H1 (cell line): Measurements from ENCODE around the gene HEATR1. TPM values are rescaled to one million over a fixed set of nuclear protein-coding genes. Genes with fewer than 3 reads are reported as not detected.

ENCODE experiments used
- CTCF ChIA-PET: fragments of 300-600 bp; sonication (Branson Sonifier 250); formaldehyde crosslinking; loops from one replicate; lab custom pipeline; 2021; ENCODE audit not compliant: partially characterized antibody; lab: Charles Lee
- POLR2A ChIA-PET: fragments of 300-600 bp; sonication (Branson Sonifier 250); formaldehyde crosslinking; loops from one replicate; lab custom pipeline; 2021; ENCODE audit warnings: inconsistent platforms; ENCODE audit not compliant: partially characterized antibody; lab: Charles Lee
- DNase-seq, 2 experiments: peaks; one replicate each; pipeline versions ENCODE4 v3.0.0 to v3.0.0-alpha.2; 2010 to 2022; ENCODE audit warnings: low spot score in 2 of 2, low read depth in 1 of 2, mixed read lengths in 1 of 2
- FAIRE-seq: peaks from 2 replicates; lab custom pipeline; 2011; peaks lifted over from hg19 to GRCh38; lab: Jason Lieb, UNC
- H2AFZ ChIP-seq: 2 replicates; pipeline ENCODE4 v1.8.1; 2012; ENCODE audit warnings: low read length, inconsistent platforms
- H2AK5ac ChIP-seq: 2 replicates; pipeline ENCODE4 v1.6.1; 2013; ENCODE audit warnings: low read depth, low read length
- H2BK120ac ChIP-seq: replicated peaks from 2 replicates; pipeline ENCODE3; 2013; ENCODE audit warnings: low read depth, low read length, inconsistent platforms
- H2BK12ac ChIP-seq: 2 replicates; pipeline ENCODE4 v1.6.1; 2013; ENCODE audit warnings: low read depth, low read length
- H2BK15ac ChIP-seq: 2 replicates; pipeline ENCODE4 v1.6.1; 2013; ENCODE audit warnings: low read length
- H2BK20ac ChIP-seq: 2 replicates; pipeline ENCODE4 v1.6.1; 2013; ENCODE audit warnings: low read length
- H2BK5ac ChIP-seq: 2 replicates; pipeline ENCODE4 v1.6.1; 2013; ENCODE audit warnings: low read depth, low read length
- H3K14ac ChIP-seq: 2 replicates; pipeline ENCODE4 v1.6.1; 2013; ENCODE audit warnings: inconsistent platforms; ENCODE audit not compliant: insufficient read length
- H3K18ac ChIP-seq: 2 replicates; pipeline ENCODE4 v1.6.1; 2013; ENCODE audit warnings: low read length; ENCODE audit errors: extremely low read depth
- H3K23ac ChIP-seq: 2 replicates; pipeline ENCODE4 v1.6.1; 2013; ENCODE audit warnings: inconsistent platforms; ENCODE audit not compliant: insufficient read length
- H3K23me2 ChIP-seq: 2 replicates; pipeline ENCODE4 v1.6.1; 2013; ENCODE audit warnings: low read depth, low read length
- H3K27ac ChIP-seq: 2 replicates; pipeline ENCODE4 v1.6.1; 2011; ENCODE audit warnings: low read depth, low read length, inconsistent platforms
- H3K27me3 ChIP-seq, 4 experiments: replicated peaks in 1 of 4; 1 replicate in 1 of 4; 2 replicates in 3 of 4; pipeline versions ENCODE4 v1.6.1 to v1.8.1; 2011 to 2013; ENCODE audit warnings: low read length in 3 of 4, mild to moderate bottlenecking in 3 of 4, inconsistent platforms in 2 of 4, mixed read lengths in 2 of 4, moderate library complexity in 1 of 4; ENCODE audit not compliant: control insufficient read depth in 3 of 4, insufficient read depth in 3 of 4; ENCODE audit errors: extremely low read depth in 1 of 4
- H3K36me3 ChIP-seq, 4 experiments: 2 replicates each; pipeline versions ENCODE4 v1.6.1 to v1.8.1; 2011 to 2013; ENCODE audit warnings: mild to moderate bottlenecking in 4 of 4, low read length in 3 of 4, moderate library complexity in 2 of 4, control low read depth in 1 of 4, inconsistent platforms in 1 of 4; ENCODE audit not compliant: insufficient read depth in 4 of 4, control insufficient read depth in 2 of 4
- H3K4ac ChIP-seq: replicated peaks from 2 replicates; pipeline ENCODE3; 2013; ENCODE audit warnings: low read length, low read depth, mixed read lengths, inconsistent platforms; ENCODE audit not compliant: insufficient read length
- H3K4me1 ChIP-seq, 4 experiments: replicated peaks in 1 of 4; 1 replicate in 1 of 4; 2 replicates in 3 of 4; pipeline versions ENCODE4 v1.6.1 to v1.8.1; 2011 to 2013; ENCODE audit warnings: low read length in 3 of 4, inconsistent platforms in 2 of 4, mixed read lengths in 1 of 4; ENCODE audit not compliant: insufficient read depth in 4 of 4, control insufficient read depth in 3 of 4
- H3K4me2 ChIP-seq, 2 experiments: 2 replicates each; pipeline versions ENCODE4 v1.6.1 to v1.8.1; 2011 to 2013; ENCODE audit warnings: low read depth in 2 of 2, low read length in 2 of 2, control low read depth in 1 of 2, inconsistent platforms in 1 of 2, mild to moderate bottlenecking in 1 of 2; ENCODE audit not compliant: insufficient read depth in 1 of 2
- H3K4me3 ChIP-seq, 4 experiments: fragments of 200-600, 300-600 bp in 1 of 4; sonication (generic), shearing (Covaris generic), sonication (Bioruptor Twin) in 1 of 4; 2 replicates each; pipeline versions ENCODE4 v1.5.1 to v1.8.1; 2011 to 2016; ENCODE audit warnings: low read length in 4 of 4, low read depth in 3 of 4, control low read depth in 2 of 4, inconsistent platforms in 2 of 4, mild to moderate bottlenecking in 2 of 4, mixed read lengths in 1 of 4, moderate library complexity in 1 of 4; ENCODE audit not compliant: insufficient read depth in 2 of 4; ENCODE audit errors: extremely low read depth in 1 of 4
- H3K56ac ChIP-seq: replicated peaks from 2 replicates; pipeline ENCODE3; 2013; ENCODE audit warnings: low read depth, mild to moderate bottlenecking, mixed read lengths, low read length, inconsistent platforms; ENCODE audit not compliant: insufficient read length
- H3K79me1 ChIP-seq: 2 replicates; pipeline ENCODE4 v1.6.1; 2013; ENCODE audit warnings: low read depth, low read length, control low read depth
- H3K79me2 ChIP-seq, 2 experiments: 2 replicates each; pipeline versions ENCODE4 v1.6.1 to v1.8.1; 2012 to 2013; ENCODE audit warnings: low read length in 2 of 2, mild to moderate bottlenecking in 2 of 2, inconsistent platforms in 1 of 2; ENCODE audit not compliant: insufficient read depth in 2 of 2, control insufficient read depth in 1 of 2
- H3K9ac ChIP-seq, 4 experiments: replicated peaks in 1 of 4; 1 replicate in 1 of 4; 2 replicates in 3 of 4; pipeline versions ENCODE4 v1.6.1 to v1.8.1; 2011 to 2013; ENCODE audit warnings: low read depth in 3 of 4, low read length in 3 of 4, control low read depth in 2 of 4, mild to moderate bottlenecking in 2 of 4, moderate library complexity in 2 of 4, inconsistent platforms in 1 of 4; ENCODE audit errors: extremely low read depth in 1 of 4
- H3K9me3 ChIP-seq, 2 experiments: 2 replicates each; pipeline versions ENCODE4 v1.6.1 to v1.8.1; 2012 to 2013; ENCODE audit warnings: mild to moderate bottlenecking in 2 of 2, moderate library complexity in 2 of 2, control low read depth in 1 of 2, inconsistent platforms in 1 of 2, low read depth in 1 of 2, low read length in 1 of 2, mixed read lengths in 1 of 2; ENCODE audit not compliant: insufficient read depth in 2 of 2
- H4K20me1 ChIP-seq, 2 experiments: replicated peaks in 1 of 2; 2 replicates each; pipeline versions ENCODE3 to v1.8.1; 2011 to 2013; ENCODE audit warnings: inconsistent platforms in 2 of 2, low read length in 2 of 2, mild to moderate bottlenecking in 1 of 2; ENCODE audit not compliant: insufficient read depth in 2 of 2, control insufficient read depth in 1 of 2
- H4K5ac ChIP-seq: 2 replicates; pipeline ENCODE4 v1.6.1; 2013; ENCODE audit warnings: low read length, low read depth, mixed read lengths, inconsistent platforms; ENCODE audit not compliant: insufficient read length
- H4K8ac ChIP-seq: 2 replicates; pipeline ENCODE4 v1.8.0; 2013; ENCODE audit warnings: mild to moderate bottlenecking, moderate library complexity, low read length, inconsistent platforms; ENCODE audit not compliant: insufficient read depth; ENCODE audit errors: extremely low read depth
- H4K91ac ChIP-seq: replicated peaks from 2 replicates; pipeline ENCODE3; 2013; ENCODE audit warnings: low read length, mixed read lengths, inconsistent platforms; ENCODE audit not compliant: insufficient read length
- BRCA1 ChIP-seq: IDR thresholded peaks from 2 replicates; pipeline ENCODE4 v1.6.1; 2012; ENCODE audit warnings: low read depth, low read length, improper control_type of control experiment
- CEBPB ChIP-seq: IDR thresholded peaks from 2 replicates; pipeline ENCODE4 v1.6.1; 2012; ENCODE audit warnings: low read depth, low read length
- NANOG ChIP-seq: IDR thresholded peaks from 2 replicates; pipeline ENCODE4 v1.6.1; 2011; ENCODE audit warnings: low read length, low read depth, mild to moderate bottlenecking, inconsistent platforms; ENCODE audit not compliant: insufficient read depth, poor library complexity, severe bottlenecking
- RFX5 ChIP-seq: IDR thresholded peaks from 2 replicates; pipeline ENCODE4 v1.6.1; 2011; ENCODE audit warnings: low read depth, low read length, improper control_type of control experiment, borderline replicate concordance
- SIRT6 ChIP-seq: IDR thresholded peaks from one replicate; pipeline ENCODE4 v1.7.1; 2012; ENCODE audit warnings: low read length, inconsistent platforms
- SP4 ChIP-seq: IDR thresholded peaks from 2 replicates; pipeline ENCODE4 v1.6.1; 2012; ENCODE audit warnings: low read length, inconsistent platforms
- SRF ChIP-seq: IDR thresholded peaks from 2 replicates; pipeline ENCODE4 v1.6.1; 2011; ENCODE audit warnings: mild to moderate bottlenecking, low read depth, low read length, moderate library complexity
- TAF7 ChIP-seq: optimal IDR thresholded peaks from 2 replicates; pipeline ENCODE3; 2011; ENCODE audit warnings: low read depth, mild to moderate bottlenecking, inconsistent platforms, low read length, moderate library complexity, borderline replicate concordance
- WGBS, 2 experiments: shearing (Covaris generic) in 1 of 2; methylation state at CpG; one replicate each; pipeline versions ENCODE4 v1.1.6 to v1.1.7; 2013 to 2015; ENCODE audit warnings: low lambda C conversion rate in 2 of 2, mixed read lengths in 2 of 2, inconsistent platforms in 1 of 2, low coverage in 1 of 2, missing lambda C conversion rate in 1 of 2; ENCODE audit not compliant: insufficient replicate concordance in 2 of 2, insufficient coverage in 1 of 2, insufficient read length in 1 of 2; ENCODE audit errors: extremely low coverage in 1 of 2, missing lambda C conversion rate in 1 of 2; 5-methylcytosine and 5-hydroxymethylcytosine counted together
- polyA plus RNA-seq, 7 experiments: library from polyadenylated mRNA; depleted of rRNA in 3 of 7; stranded (reverse) in 5 of 7; unstranded in 2 of 7; fragments of >200 nt in 5 of 7; fragments of 200-250 nt in 2 of 7; gene quantifications; 1 replicate in 5 of 7; 2 replicates in 1 of 7; 4 replicates in 1 of 7; pipeline versions ENCODE4 v1.2.1 to v1.2.3, GENCODE V29; 2011 to 2013; ENCODE audit warnings: missing spikeins in 2 of 7, mixed read lengths in 2 of 7
- total RNA-seq: library from RNA; stranded (reverse); fragmentation: NEBNext Ultra II Directional; extraction: Animal tissue kit (Norgen Biotek cat#: 25700); gene quantifications from 2 replicates; pipeline ENCODE4 v1.2.1, GENCODE V29; 2021

HEATR1 gene
- total and polyA plus RNA-seq, 2 of the 8 experiments (the other 6 are each of a cell fraction or from before 2014, with no cell fraction given), result 13.0 to 95.8 TPM

DNA sequence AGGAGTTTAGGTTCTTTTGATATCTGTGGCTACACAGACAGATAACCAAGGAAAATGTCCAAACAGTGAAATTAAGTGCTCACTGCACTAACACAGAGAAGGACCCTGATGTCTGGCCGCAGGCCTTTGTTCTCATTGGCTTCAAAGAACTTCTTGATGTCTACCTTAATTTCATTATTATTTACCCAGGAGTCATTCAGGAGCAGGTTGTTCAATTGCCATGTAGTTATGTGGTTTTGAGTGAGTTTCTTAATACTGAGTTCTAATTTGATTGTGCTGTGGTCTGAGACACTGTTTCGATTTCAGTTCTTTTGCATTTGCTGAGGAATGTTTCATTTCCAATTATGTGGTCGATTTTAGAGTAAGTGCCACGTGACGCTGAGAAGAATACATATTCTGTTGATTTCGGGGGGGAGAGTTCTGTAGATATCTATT lies 95.7 kb downstream of the HEATR1 start:
- H3K23me2 ChIP-seq, result no peaks in the 10 kb centered on the region; the same call in 1 of the 2 replicates

More for the DNA sequence above, 95.7 kb downstream of the HEATR1 start:
- no peak overlapping the region for H4K5ac ChIP-seq
- no peak overlapping the region for H3K18ac ChIP-seq
- no peak overlapping the region for H3K4ac ChIP-seq
- H3K27me3 ChIP-seq, result no peaks in the 10 kb centered on the region
- no peak overlapping the region for H2BK15ac ChIP-seq
- no peak overlapping the region for H3K4me3 ChIP-seq
- no peak overlapping the region for H2AK5ac ChIP-seq
- H4K91ac ChIP-seq, result no peak overlapping the region
- H4K8ac ChIP-seq, result no peak overlapping the region
- WGBS, 2 experiments, result 97% methylated on average over 6 of the region's 6 CpGs; no CpG with 5 or more reads in 1 of the 2 experiments
- no peak overlapping the region for H2BK12ac ChIP-seq
- no peak overlapping the region for H2BK120ac ChIP-seq
- no peak overlapping the region for H2BK5ac ChIP-seq
- ChIA-PET POLR2A (no interaction called here), CTCF (interaction anchor here (0.7 to 1.6 kb wide), 2 partner anchors 9 to 770 kb away, joined by 4 read pairs; no protein-coding TSS in a partner anchor)
- no peak overlapping the region for H3K56ac ChIP-seq
- H3K27ac ChIP-seq, result no peak overlapping the region
- no peak overlapping the region for H3K14ac ChIP-seq
- H3K9ac ChIP-seq, result no peak overlapping the region
- FAIRE-seq (no peak), DNase-seq (no peak)
- no peak overlapping the region for H3K23ac ChIP-seq
- no peak for TF ChIP-seq BRCA1
- no peak for TF ChIP-seq SP4
- no peak for TF ChIP-seq NANOG
- no peak for TF ChIP-seq SRF
- no peak for TF ChIP-seq SIRT6
- no peak for TF ChIP-seq TAF7
- TF ChIP-seq RFX5, result no peak
- TF ChIP-seq CEBPB, result no peak
- H3K79me2 ChIP-seq, result no peaks in the 10 kb centered on the region
- no peak overlapping the region for H2AFZ ChIP-seq
- H3K79me1 ChIP-seq, result no peaks in the 10 kb centered on the region
- no peaks in the 10 kb centered on the region for H3K9me3 ChIP-seq
- H3K36me3 ChIP-seq, result no peaks in the 10 kb centered on the region
- H2BK20ac ChIP-seq, result no peak overlapping the region
- no peaks in the 10 kb centered on the region for H4K20me1 ChIP-seq
- no peaks in the 10 kb centered on the region for H3K4me1 ChIP-seq
- H3K4me2 ChIP-seq, result no peak overlapping the region
